Panc1 (cell line): ENCODE results near the gene HAGHL. TPM values are rescaled to one million over a fixed set of nuclear protein-coding genes. Genes with fewer than 3 reads are reported as not detected.

Experiments
- ATAC-seq: fragments of 200-7000 bp; cut with Tn5 transposase; 2 replicates; pipeline ENCODE4 v1.9.1; 2020; ENCODE audit warnings: mild to moderate bottlenecking, moderate library complexity
- BruUV-seq: library from RNA; stranded (reverse); fragments of 400-500 nt; replicated peaks from 2 replicates; lab custom pipeline; 2021; lab: Mats Ljungman, UMichigan
- CTCF ChIA-PET: fragments of 300-600 bp; sonication (Branson Sonifier 250); formaldehyde crosslinking; loops from one replicate; lab custom pipeline; 2022; ENCODE audit warnings: antibody characterized with exemption; lab: Charles Lee
- POLR2A ChIA-PET: fragments of 300-600 bp; sonication (Branson Sonifier 250); formaldehyde crosslinking; loops from one replicate; lab custom pipeline; 2022; ENCODE audit warnings: antibody characterized with exemption; lab: Charles Lee
- DNase-seq: peaks from one replicate; pipeline ENCODE4 v3.0.0-alpha.2; 2010; ENCODE audit warnings: low read depth, low spot score
- H3K27ac ChIP-seq: 2 replicates; pipeline ENCODE4 v1.5.1; 2011; ENCODE audit warnings: mild to moderate bottlenecking, low read length, inconsistent platforms
- H3K27me3 ChIP-seq: fragments of 200-500 bp; sonication (Bioruptor generic); 2 replicates; pipeline ENCODE4 v1.6.0; 2014; ENCODE audit warnings: low read length, inconsistent platforms; ENCODE audit not compliant: control insufficient read depth, insufficient read depth
- H3K36me3 ChIP-seq: fragments of 200-500 bp; sonication (Bioruptor generic); 2 replicates; pipeline ENCODE4 v1.5.1; 2014; ENCODE audit warnings: inconsistent platforms, mild to moderate bottlenecking, low read length, moderate library complexity; ENCODE audit not compliant: control insufficient read depth, insufficient read depth
- H3K4me1 ChIP-seq: 2 replicates; pipeline ENCODE4 v1.5.1; 2011; ENCODE audit warnings: inconsistent platforms, mild to moderate bottlenecking, low read length, moderate library complexity; ENCODE audit not compliant: control insufficient read depth, insufficient read depth
- H3K4me3 ChIP-seq, 2 experiments: 2 replicates each; pipeline ENCODE4 v1.5.1; 2011 to 2012; ENCODE audit warnings: low read depth in 2 of 2, low read length in 2 of 2, mild to moderate bottlenecking in 2 of 2, inconsistent platforms in 1 of 2, moderate library complexity in 1 of 2
- H3K9me3 ChIP-seq: fragments of 200-500 bp; sonication (Bioruptor generic); 2 replicates; pipeline ENCODE4 v1.5.1; 2014; ENCODE audit warnings: low read depth, mild to moderate bottlenecking, inconsistent platforms, low read length, moderate library complexity; ENCODE audit not compliant: control insufficient read depth, insufficient read depth
- POLR2AphosphoS5 ChIP-seq: IDR thresholded peaks from 2 replicates; pipeline ENCODE4 v1.6.1; 2012; ENCODE audit warnings: mild to moderate bottlenecking, low read depth, low read length, moderate library complexity
- SIN3A ChIP-seq: IDR thresholded peaks from 2 replicates; pipeline ENCODE4 v1.6.1; 2012; ENCODE audit warnings: low read depth, mild to moderate bottlenecking, low read length, moderate library complexity, borderline replicate concordance; ENCODE audit not compliant: insufficient read depth
- TCF7L2 ChIP-seq: IDR thresholded peaks from 2 replicates; pipeline ENCODE4 v1.6.1; 2011; ENCODE audit warnings: mild to moderate bottlenecking, low read depth, low read length, inconsistent platforms
- in situ Hi-C: cut with HindIII; loops from 2 replicates; pipeline ENCODE4 v1.10.0; 2016; ENCODE audit warnings: low sequenced_read_pairs, low pct_unique_long_range_greater_than_20kb
- intact Hi-C: fragments of 100-400 bp; cut with micrococcal nuclease; formaldehyde crosslinking; loops from one replicate; pipeline ENCODE4 v1.10.0; 2022; ENCODE audit not compliant: unreplicated experiment
- total RNA-seq: library from RNA; stranded (reverse); gene quantifications from one replicate; pipeline ENCODE4 v1.2.1, GENCODE V29; 2021; ENCODE audit not compliant: unreplicated experiment
- TF ChIP-seq, protein P1 (sequence below), 2 experiments: IDR thresholded peaks; 2 replicates each; pipeline ENCODE4 v1.6.1; 2011 to 2012; ENCODE audit warnings: low read depth in 2 of 2, control low read depth in 1 of 2, low read length in 1 of 2, mild to moderate bottlenecking in 1 of 2, moderate library complexity in 1 of 2; ENCODE audit not compliant: insufficient read depth in 1 of 2
- TF ChIP-seq, protein P2 (sequence below): fragments of 450-650 bp; IDR thresholded peaks from 2 replicates; pipeline ENCODE4 v1.5.1; 2017; ENCODE audit warnings: mild to moderate bottlenecking

The HAGHL gene
- total RNA-seq, 1 experiment from 2014 or later = 41.1 TPM

DNA sequence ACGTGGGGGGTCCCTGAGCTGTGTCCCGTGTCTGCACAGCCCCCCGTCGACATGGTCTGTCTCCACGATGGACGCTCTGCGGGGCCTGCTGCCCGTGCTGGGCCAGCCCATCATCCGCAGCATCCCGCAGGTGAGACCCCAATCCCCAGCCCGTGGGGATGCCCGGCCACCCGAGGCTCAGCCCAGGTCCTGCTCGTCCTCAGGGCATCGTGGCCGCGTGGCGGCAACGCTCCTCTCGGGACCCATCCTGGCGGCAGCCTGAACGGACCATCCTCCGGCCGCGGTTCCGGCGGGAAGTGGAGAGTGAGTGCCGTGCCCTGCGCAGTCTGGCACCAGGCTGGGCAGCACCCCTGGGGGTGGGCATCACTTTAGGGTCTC is 38.6 kb downstream of the HAGHL start:
- no peaks in the 10 kb centered on the region for H3K27me3 ChIP-seq
- H3K36me3 ChIP-seq = no peaks in the 10 kb centered on the region
- intact Hi-C loops = no loop called here
- no peak overlapping the region for H3K27ac ChIP-seq
- no peak for ATAC-seq
- in situ Hi-C loops = no loop called here
- POLR2A ChIA-PET = interaction anchor here (1.1 kb wide), 1 partner anchor 11 kb away, joined by 11 read pairs; no protein-coding TSS in a partner anchor
- DNase-seq = no peak
- TF ChIP-seq, protein P1, sequence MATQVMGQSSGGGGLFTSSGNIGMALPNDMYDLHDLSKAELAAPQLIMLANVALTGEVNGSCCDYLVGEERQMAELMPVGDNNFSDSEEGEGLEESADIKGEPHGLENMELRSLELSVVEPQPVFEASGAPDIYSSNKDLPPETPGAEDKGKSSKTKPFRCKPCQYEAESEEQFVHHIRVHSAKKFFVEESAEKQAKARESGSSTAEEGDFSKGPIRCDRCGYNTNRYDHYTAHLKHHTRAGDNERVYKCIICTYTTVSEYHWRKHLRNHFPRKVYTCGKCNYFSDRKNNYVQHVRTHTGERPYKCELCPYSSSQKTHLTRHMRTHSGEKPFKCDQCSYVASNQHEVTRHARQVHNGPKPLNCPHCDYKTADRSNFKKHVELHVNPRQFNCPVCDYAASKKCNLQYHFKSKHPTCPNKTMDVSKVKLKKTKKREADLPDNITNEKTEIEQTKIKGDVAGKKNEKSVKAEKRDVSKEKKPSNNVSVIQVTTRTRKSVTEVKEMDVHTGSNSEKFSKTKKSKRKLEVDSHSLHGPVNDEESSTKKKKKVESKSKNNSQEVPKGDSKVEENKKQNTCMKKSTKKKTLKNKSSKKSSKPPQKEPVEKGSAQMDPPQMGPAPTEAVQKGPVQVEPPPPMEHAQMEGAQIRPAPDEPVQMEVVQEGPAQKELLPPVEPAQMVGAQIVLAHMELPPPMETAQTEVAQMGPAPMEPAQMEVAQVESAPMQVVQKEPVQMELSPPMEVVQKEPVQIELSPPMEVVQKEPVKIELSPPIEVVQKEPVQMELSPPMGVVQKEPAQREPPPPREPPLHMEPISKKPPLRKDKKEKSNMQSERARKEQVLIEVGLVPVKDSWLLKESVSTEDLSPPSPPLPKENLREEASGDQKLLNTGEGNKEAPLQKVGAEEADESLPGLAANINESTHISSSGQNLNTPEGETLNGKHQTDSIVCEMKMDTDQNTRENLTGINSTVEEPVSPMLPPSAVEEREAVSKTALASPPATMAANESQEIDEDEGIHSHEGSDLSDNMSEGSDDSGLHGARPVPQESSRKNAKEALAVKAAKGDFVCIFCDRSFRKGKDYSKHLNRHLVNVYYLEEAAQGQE (IDR thresholded peaks at IDR 0.05; ENCODE audit: insufficient read depth in 1 of 2, low read depth in 2 of 2, low read length in 1 of 2) = no peak
- TF ChIP-seq SIN3A = no peak
- TF ChIP-seq, protein P2, sequence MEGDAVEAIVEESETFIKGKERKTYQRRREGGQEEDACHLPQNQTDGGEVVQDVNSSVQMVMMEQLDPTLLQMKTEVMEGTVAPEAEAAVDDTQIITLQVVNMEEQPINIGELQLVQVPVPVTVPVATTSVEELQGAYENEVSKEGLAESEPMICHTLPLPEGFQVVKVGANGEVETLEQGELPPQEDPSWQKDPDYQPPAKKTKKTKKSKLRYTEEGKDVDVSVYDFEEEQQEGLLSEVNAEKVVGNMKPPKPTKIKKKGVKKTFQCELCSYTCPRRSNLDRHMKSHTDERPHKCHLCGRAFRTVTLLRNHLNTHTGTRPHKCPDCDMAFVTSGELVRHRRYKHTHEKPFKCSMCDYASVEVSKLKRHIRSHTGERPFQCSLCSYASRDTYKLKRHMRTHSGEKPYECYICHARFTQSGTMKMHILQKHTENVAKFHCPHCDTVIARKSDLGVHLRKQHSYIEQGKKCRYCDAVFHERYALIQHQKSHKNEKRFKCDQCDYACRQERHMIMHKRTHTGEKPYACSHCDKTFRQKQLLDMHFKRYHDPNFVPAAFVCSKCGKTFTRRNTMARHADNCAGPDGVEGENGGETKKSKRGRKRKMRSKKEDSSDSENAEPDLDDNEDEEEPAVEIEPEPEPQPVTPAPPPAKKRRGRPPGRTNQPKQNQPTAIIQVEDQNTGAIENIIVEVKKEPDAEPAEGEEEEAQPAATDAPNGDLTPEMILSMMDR = no peak
- no peak for TF ChIP-seq POLR2AphosphoS5
- no peak for TF ChIP-seq TCF7L2
- no TSS peak for BruUV-seq
- peaks cover 17% of the 10 kb centered on the region for H3K4me1 ChIP-seq
- H3K4me3 ChIP-seq = no peak overlapping the region
- H3K9me3 ChIP-seq = no peaks in the 10 kb centered on the region
- CTCF ChIA-PET = no interaction called here

DNA sequence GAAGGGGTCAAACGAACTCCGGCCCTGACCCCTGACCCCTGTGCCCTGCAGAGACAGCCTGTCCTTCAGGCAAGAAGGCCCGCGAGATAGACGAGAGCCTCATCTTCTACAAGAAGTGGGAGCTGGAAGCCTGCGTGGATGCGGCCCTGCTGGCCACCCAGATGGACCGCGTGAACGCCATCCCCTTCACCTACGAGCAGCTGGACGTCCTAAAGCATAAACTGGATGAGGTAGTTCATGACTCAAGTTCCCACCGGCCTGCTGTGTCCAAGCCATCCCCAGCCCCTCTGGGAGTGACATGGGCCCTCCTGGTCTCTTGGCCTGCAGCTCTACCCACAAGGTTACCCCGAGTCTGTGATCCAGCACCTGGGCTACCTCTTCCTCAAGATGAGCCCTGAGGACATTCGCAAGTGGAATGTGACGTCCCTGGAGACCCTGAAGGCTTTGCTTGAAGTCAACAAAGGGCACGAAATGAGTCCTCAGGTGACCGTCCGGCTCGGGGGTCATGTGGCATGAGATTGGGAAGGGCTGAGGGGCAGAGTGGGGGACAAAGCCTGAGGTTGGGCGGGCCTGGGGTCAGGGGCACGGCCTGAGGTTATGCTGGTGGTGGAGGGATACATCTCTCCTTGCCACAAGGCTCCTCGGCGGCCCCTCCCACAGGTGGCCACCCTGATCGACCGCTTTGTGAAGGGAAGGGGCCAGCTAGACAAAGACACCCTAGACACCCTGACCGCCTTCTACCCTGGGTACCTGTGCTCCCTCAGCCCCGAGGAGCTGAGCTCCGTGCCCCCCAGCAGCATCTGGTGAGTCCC is 39.3 kb downstream of the HAGHL start:
- H3K27me3 ChIP-seq = no peaks in the 10 kb centered on the region
- no peak overlapping the region for H3K27ac ChIP-seq
- ATAC-seq (no peak), DNase-seq (no peak)
- no peaks in the 10 kb centered on the region for H3K36me3 ChIP-seq
- in situ Hi-C loops = no loop called here
- ChIA-PET CTCF (interaction anchor here (0.5 kb wide), 1 partner anchor 20 kb away, joined by 3 read pairs; no protein-coding TSS in a partner anchor), POLR2A (interaction anchor here (1.1 kb wide), 1 partner anchor 11 kb away, joined by 11 read pairs; no protein-coding TSS in a partner anchor)
- H3K9me3 ChIP-seq = no peaks in the 10 kb centered on the region
- H3K4me1 ChIP-seq = peaks cover 10% of the 10 kb centered on the region
- no TSS peak for BruUV-seq
- intact Hi-C loops = no loop called here
- H3K4me3 ChIP-seq = no peak overlapping the region
- TF ChIP-seq, protein P2 = no peak
- TF ChIP-seq, protein P1 (IDR thresholded peaks at IDR 0.05; ENCODE audit: insufficient read depth in 1 of 2, low read depth in 2 of 2, low read length in 1 of 2) = no peak
- TF ChIP-seq POLR2AphosphoS5 = no peak
- TF ChIP-seq TCF7L2 = no peak
- TF ChIP-seq SIN3A = no peak
